HCT116 (cell line): ENCODE results near the gene BUB3.

Experiments
- ATF3 ChIP-seq: IDR thresholded peaks from 2 replicates; pipeline ENCODE4 v1.6.1; 2012
- CTCF ChIP-seq, 3 experiments: fragments of 200-600 bp in 1 of 3; sonication (generic) in 1 of 3; IDR thresholded peaks in 2 of 3; conservative IDR thresholded peaks in 1 of 3; 2 replicates each; pipeline ENCODE4 v1.5.1; 2012 to 2017; ENCODE audit warnings: low read depth in 2 of 3, low read length in 2 of 3, antibody characterized with exemption in 1 of 3, borderline replicate concordance in 1 of 3, control low read depth in 1 of 3, mild to moderate bottlenecking in 1 of 3, mixed read lengths in 1 of 3, mixed run types in 1 of 3, moderate library complexity in 1 of 3; ENCODE audit not compliant: insufficient read depth in 1 of 3
- EZH2 ChIP-seq: fragments of 200-600 bp; sonication (generic); IDR thresholded peaks from 2 replicates; pipeline ENCODE4 v1.6.1; 2017; ENCODE audit warnings: antibody characterized with exemption, mixed run types
- POLR2A ChIP-seq: IDR thresholded peaks from 2 replicates; pipeline ENCODE4 v1.7.0; 2011; ENCODE audit warnings: borderline replicate concordance; ENCODE audit not compliant: insufficient read depth, insufficient read length; ENCODE audit errors: extremely low read depth
- REST ChIP-seq: IDR thresholded peaks from 2 replicates; pipeline ENCODE4 v1.6.1; 2012; ENCODE audit warnings: low read depth
- SP1 ChIP-seq: IDR thresholded peaks from 2 replicates; pipeline ENCODE4 v1.6.1; 2012; ENCODE audit warnings: low read depth
- SRF ChIP-seq: IDR thresholded peaks from 2 replicates; pipeline ENCODE4 v1.6.1; 2012; ENCODE audit warnings: low read depth
- ZNF274 ChIP-seq: fragments of 200-500 bp; sonication (Bioruptor generic); IDR thresholded peaks from 2 replicates; pipeline ENCODE4 v1.6.1; 2014; ENCODE audit warnings: mild to moderate bottlenecking, low read depth, low read length, inconsistent platforms

DNA sequence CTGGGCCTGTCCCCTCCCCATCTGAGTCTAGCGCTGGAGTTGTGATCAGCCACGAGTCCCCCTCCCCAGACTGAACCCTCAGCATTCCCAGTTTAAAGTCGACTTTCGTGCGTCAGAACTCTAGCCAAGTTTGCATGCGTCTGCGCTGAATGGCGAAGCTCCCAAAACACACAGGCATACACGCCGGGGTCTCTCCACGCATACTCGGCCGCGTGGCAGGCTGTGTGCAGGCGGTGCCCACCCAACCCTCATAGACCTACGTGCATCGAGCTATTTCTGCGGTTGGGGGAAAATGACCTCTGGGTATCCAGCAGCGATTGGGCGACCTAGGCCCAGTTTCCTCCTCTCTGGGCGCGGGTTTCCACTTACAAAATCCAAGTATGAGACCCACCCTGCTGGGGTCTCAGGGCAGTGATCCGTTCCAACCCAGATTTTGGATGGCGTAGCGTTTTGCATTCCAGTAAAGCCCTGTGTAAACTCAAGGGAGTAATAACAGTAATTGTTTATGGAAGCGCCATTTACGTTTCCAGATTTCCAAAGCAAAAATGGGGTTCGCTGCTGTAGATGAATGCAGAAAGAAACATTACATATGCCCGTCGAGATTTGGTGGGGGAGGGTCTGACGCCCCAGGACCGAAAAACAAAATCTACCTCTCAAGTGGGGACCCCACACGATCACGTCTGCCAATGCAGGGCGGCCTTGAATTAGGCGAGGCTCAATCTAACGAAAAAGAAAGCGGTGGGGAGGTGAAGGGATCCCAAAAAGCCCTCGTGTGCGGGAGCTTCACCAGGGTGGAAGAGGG lies 20.5 kb upstream of the BUB3 start:
- no peak for TF ChIP-seq CTCF (IDR thresholded peaks at IDR 0.05 in 2 of 3, conservative IDR thresholded peaks at IDR 0.05 in 1 of 3; ENCODE audit: borderline replicate concordance in 1 of 3, insufficient read depth in 1 of 3, low read depth in 2 of 3, low read length in 2 of 3)
- no peak for TF ChIP-seq REST
- no peak for TF ChIP-seq SRF
- TF ChIP-seq EZH2, result no peak
- no peak for TF ChIP-seq POLR2A
- no peak for TF ChIP-seq ZNF274
- TF ChIP-seq ATF3, result no peak
- TF ChIP-seq SP1, result no peak
